ENCODE results near the gene PSMC3IP.

The PSMC3IP gene

GRCh38 chr17:42608305-42609181 lies 31.0 kb upstream of the PSMC3IP start:
- Histone ChIP-seq H3K27me3 (replicated peaks; ENCODE audit: control insufficient read depth, insufficient read depth, low read length) (no peaks in the 10 kb centered on the region), H3K36me3 (ENCODE audit: control insufficient read depth, insufficient read depth, low read length) (peaks cover 8% of the 10 kb centered on the region), H3K4me3 (replicated peaks; ENCODE audit: low read depth, low read length) (peak overlapping the region; percentile 98)
- no peak for TF ChIP-seq CTCF (IDR thresholded peaks at IDR 0.05; ENCODE audit: insufficient read depth, low read length, poor library complexity, severe bottlenecking)
- no peak for DNase-seq (ENCODE audit: extremely low read depth, insufficient read length)

GRCh38 chr17:42607769-42608168 lies 30.2 kb upstream of the PSMC3IP start:
- Histone ChIP-seq H3K4me3 (replicated peaks; ENCODE audit: low read depth, low read length) (peak overlapping the region; percentile 98), H3K36me3 (ENCODE audit: control insufficient read depth, insufficient read depth, low read length) (peaks cover 6% of the 10 kb centered on the region; the same call in 1 of the 2 replicates), H3K27me3 (replicated peaks; ENCODE audit: control insufficient read depth, insufficient read depth, low read length) (no peaks in the 10 kb centered on the region)
- no peak for TF ChIP-seq CTCF (IDR thresholded peaks at IDR 0.05; ENCODE audit: insufficient read depth, low read length, poor library complexity, severe bottlenecking)
- no peak for DNase-seq (ENCODE audit: extremely low read depth, insufficient read length)

GRCh38 chr17:42603318-42603717 lies 25.8 kb upstream of the PSMC3IP start:
- no peak for DNase-seq (ENCODE audit: extremely low read depth, insufficient read length)
- H3K27me3 ChIP-seq (replicated peaks; ENCODE audit: control insufficient read depth, insufficient read depth, low read length): no peaks in the 10 kb centered on the region

GRCh38 chr17:42598905-42599304 lies 21.4 kb upstream of the PSMC3IP start:
- DNase-seq (ENCODE audit: extremely low read depth, insufficient read length): no peak
- Histone ChIP-seq H3K36me3 (ENCODE audit: control insufficient read depth, insufficient read depth, low read length) (peaks cover 2% of the 10 kb centered on the region), H3K27me3 (replicated peaks; ENCODE audit: control insufficient read depth, insufficient read depth, low read length) (no peaks in the 10 kb centered on the region), H3K4me3 (replicated peaks; ENCODE audit: low read depth, low read length) (no peak overlapping the region)
- no peak for TF ChIP-seq CTCF (IDR thresholded peaks at IDR 0.05; ENCODE audit: insufficient read depth, low read length, poor library complexity, severe bottlenecking)

More at GRCh38 chr17:42603318-42603717, 25.8 kb upstream of the PSMC3IP start:
- TF ChIP-seq CTCF (IDR thresholded peaks at IDR 0.05; ENCODE audit: insufficient read depth, low read length, poor library complexity, severe bottlenecking): no peak
- Histone ChIP-seq H3K36me3 (ENCODE audit: control insufficient read depth, insufficient read depth, low read length) (peaks cover 2% of the 10 kb centered on the region), H3K4me3 (replicated peaks; ENCODE audit: low read depth, low read length) (no peak overlapping the region)

- peaks cover 4% of the 10 kb centered on the region for H3K36me3 ChIP-seq (ENCODE audit: control insufficient read depth, insufficient read depth, low read length)
- TF ChIP-seq CTCF (IDR thresholded peaks at IDR 0.05; ENCODE audit: insufficient read depth, low read length, poor library complexity, severe bottlenecking): no peak
- H3K27me3 ChIP-seq (replicated peaks; ENCODE audit: control insufficient read depth, insufficient read depth, low read length): no peaks in the 10 kb centered on the region
- DNase-seq (ENCODE audit: extremely low read depth, insufficient read length): no peak
- H3K4me3 ChIP-seq (replicated peaks; ENCODE audit: low read depth, low read length): no peak overlapping the region
Observed at GRCh38 chr17:42596386-42596785, 18.9 kb upstream of the PSMC3IP start.
